Esophagus squamous epithelium (tissue), 4 donors: ENCODE data around the gene TGFB1.

ENCODE experiments used
- CTCF ChIP-seq, 6 experiments: fragments of 450-650 bp in 4 of 6; fragments of 200-600 bp in 2 of 6; sonication (generic) in 2 of 6; IDR thresholded peaks; one replicate each; pipeline ENCODE4 v1.5.1; 2016 to 2019; ENCODE audit warnings: antibody characterized with exemption in 6 of 6, mild to moderate bottlenecking in 4 of 6, moderate library complexity in 4 of 6
- POLR2A ChIP-seq, 4 donors: fragments of 450-650 bp; IDR thresholded peaks; one replicate each; pipeline ENCODE4 v1.6.1; 2017; ENCODE audit warnings: antibody characterized with exemption in 4 of 4, mild to moderate bottlenecking in 4 of 4, moderate library complexity in 3 of 4

GRCh38 chr19:41318696-41319499 lies 34.8 kb downstream of the TGFB1 start:
- TF ChIP-seq CTCF (IDR thresholded peaks at IDR 0.05) (no peak), POLR2A (IDR thresholded peaks at IDR 0.05) (no peak)
